ENCODE measurements around the gene SLC9A9.

SLC9A9 gene

DNA sequence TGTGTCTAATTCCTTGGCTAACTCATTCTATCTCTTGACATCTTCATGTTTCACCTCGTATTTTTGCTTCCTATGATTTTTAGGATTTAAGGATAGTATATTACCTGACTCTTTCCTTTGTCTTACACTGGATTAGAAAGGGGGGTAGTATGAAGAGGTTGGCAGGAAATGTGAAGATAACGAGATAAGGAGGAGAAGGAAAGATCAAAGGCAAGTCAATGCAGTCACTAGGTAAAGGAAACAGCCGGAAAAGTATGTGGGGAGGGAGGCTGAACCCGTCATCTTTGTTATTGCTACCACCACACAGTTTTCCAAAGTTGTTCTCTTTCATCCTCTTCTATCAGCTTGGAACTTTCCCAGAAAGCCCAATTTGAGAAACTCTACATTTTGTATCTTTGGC is 90.6 kb downstream of the SLC9A9 start:
- no peak for DNase-seq (ENCODE audit: low read depth, low spot score)

DNA sequence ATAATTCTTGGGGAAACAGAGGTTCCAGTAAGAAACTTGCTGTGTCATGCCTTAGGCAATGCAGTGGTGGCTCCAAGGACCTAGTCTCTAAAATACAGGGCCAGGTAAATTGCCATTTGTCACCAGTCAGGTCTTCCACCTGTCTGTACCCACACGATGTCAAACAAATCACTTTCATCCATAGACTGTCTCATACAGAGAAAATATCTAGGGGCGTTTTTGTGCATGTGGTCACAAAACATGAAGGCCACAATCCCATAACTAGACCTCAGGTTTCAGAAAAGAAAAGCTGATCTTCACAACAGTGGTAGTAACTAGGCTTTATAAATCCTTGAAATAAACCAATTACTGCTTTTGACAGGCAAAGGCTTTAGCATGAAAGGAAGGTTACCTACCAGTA is 92.3 kb downstream of the SLC9A9 start:
- no peak for DNase-seq (ENCODE audit: low read depth, low spot score)

DNA sequence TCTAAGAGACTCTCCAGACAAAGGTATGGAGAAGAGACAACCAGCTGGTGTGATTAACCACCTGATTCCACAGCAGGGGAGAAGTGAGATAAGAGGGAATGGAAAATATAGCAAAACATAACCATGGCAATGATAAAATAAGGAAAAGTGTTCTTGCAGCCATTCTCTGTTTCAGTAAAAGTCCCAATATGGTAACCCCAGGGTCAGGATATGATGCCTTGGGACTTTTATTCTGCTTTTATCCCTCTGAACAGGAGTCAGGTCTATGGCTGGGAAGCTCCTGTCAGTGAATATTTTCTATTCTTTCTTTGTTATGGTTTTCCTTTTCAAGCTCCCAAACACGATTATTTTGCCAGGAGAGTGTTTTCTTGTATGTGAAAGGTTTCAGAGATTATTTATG is 94.2 kb downstream of the SLC9A9 start:
- no peak for DNase-seq (ENCODE audit: low read depth, low spot score)

DNA sequence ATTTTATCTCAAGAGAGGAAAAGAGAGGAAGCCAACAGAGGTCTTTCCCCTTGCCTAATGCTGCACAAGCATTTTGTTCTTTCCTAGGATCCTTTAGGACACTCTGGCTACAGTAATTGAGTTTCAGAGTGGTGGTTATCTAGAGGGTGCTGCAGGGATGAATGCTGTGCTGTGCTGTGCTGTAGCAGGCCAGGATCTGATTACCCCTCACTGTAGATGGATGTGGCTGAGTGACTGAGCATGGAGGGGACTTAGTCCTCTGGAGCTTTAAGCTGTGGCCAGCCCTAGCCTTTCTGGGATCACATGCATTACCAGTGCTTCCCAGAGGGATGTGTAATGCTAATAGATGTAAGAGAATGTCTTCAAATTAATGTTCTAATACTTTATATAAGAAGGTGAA is 94.8 kb downstream of the SLC9A9 start:
- no peak for DNase-seq (ENCODE audit: low read depth, low spot score)

DNA sequence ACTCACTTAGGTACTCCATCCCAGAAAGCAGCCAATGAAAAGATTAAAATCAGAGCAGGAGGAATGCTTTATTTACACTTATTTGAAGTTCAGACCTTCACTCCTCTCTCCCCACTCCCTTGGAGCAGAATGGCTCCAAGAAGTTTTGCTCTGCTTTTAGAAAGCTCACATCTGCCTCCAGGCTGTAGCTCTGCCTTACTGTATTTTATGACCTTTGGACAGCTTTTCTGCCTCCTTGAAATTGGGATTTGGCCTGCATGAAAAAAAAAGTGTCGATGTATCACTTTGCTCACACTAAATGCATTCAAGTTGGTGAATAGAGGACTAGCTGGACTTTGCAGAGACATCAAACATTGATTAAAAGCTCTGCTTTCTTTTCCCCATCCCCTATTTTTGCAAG is 95.3 kb downstream of the SLC9A9 start:
- no peak for DNase-seq (ENCODE audit: low read depth, low spot score)

DNA sequence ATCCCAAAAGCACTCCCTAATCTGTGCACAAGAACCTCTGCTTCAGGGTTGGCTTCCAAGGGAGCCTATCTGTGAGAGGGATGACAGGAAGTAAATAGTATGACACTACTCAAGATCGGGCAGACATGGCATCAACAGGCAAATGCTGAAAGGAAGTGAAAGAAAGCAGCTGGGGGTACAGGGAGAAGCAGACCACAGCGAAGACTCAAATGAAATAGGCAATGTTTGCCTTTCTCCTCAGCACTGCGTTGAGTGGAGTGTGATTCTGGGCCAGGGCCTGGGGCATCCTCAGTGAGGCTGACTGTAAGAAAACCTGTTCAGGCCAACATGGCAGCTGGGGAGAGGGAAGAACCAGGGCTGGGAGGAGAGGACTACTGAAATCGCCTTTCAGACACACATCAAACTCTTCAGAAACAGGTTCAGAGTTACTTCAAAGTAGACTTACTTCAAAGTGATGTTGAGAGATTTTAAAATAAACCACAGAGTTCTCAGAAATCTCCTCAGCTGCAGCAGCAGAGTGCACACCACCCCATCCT is 96.6 kb downstream of the SLC9A9 start:
- DNase-seq (ENCODE audit: low read depth, low spot score): no peak

DNA sequence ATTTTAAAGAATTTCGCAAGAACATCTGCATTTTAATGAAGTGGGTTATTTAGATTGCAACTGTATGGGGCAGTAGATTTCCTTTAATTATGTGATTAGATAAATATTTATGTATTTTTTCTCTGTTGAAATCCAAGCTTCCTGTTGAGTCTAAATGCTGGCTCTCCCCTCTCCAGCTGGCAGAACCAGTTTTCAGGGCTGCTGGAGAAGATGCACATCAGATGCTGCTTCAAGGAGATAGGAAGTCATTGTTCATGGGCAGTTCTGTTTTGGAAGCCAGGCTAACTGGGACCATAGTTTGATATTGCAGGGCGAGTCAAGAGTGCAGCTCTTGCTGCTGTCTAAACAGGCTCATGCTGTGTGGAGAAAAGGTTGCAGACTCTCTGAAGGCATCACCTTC is 97.4 kb downstream of the SLC9A9 start:
- DNase-seq (ENCODE audit: low read depth, low spot score): no peak

DNA sequence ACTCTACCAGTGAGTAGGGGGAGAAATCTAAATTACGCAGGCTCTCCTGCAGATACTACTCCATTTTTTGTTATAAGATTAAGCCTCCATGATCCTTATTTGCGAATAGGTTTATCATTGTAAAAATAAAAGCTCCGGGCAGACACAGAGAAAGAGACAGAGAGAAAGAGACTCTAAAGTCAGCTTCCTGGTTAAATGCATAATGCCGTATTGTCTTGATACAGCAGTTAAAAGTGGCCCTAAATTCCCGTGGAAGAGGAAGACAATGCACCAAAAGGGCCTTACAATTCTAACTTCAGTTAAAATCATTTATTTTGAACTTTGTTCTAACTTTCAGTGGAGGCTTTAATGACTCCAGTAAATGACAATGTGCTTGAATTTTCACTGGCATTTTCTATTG is 98.3 kb downstream of the SLC9A9 start:
- no peak for DNase-seq (ENCODE audit: low read depth, low spot score)

DNA sequence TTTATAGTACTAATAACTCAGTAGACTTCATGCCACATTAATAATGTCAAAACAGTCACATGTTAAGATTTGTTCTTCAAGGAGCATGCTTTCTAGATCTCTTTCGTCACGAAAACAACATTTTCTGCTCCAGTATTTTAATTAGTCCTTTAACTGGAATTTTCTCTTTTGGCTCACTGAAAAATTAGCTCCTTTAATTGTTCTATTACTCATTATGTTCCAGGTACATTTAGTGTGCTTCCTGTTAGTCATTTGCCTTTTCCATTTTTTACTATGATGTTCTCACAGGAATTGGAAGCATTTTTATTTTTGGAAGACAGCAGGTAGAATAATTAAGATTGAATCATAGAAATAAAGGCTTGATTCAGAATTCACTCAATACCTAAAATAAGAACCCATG is 111.2 kb downstream of the SLC9A9 start:
- DNase-seq (ENCODE audit: low read depth, low spot score): no peak

DNA sequence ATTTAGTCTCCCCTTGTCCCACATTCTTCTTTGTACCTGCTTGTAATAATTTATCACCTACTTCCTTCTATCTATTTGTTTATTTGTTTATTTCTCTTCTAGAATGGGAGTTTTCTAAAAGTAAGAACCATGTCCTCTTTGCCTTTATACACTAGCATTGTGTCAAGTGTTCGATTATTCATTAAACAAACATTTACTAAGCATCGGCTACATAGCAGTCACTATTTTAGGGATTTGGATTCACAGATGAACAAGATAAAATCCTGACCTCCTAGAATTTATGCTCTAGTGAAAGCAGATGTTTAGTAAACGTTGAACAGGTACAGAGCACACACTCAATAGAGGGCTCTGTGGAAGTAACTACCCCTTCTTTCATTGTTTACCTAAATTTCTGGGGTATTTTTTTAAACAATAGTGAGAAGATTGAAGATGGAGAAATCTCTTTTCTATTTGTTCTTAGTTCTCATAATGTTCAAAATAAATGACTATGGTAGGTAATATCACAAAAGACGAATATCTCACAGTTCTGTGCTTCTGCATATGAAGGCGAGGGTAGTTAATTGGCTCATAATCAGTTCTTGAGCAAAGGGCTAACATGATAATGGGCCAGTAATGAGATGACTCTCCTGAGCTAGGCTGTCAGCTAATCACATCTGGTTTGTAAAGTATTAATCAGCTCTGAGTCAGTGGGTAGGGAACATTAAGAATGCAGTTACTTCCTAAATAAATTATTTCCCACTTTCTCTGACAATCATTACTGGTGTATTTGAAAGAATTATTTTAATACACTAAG is 111.9 kb downstream of the SLC9A9 start:
- DNase-seq (ENCODE audit: low read depth, low spot score): no peak

DNA sequence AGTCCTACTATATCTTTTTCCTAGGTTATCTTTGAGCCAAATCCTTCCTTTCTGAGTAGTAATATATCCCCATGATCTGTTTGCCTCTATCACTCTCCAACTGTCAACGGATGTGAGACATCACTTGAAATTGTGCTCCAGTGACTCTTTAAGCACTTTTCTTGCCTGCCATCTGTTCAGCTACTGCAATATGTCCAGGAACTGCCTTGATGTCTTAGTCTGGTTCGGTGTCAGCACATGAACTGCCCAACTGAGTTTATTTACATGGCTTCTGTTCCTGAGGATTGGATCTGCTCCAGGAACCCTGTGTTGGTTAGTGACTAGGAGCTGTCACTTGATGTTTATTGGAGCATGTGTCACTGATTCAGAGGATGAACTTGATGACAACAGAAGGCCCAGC is 116.5 kb downstream of the SLC9A9 start:
- DNase-seq (ENCODE audit: low read depth, low spot score): no peak

DNA sequence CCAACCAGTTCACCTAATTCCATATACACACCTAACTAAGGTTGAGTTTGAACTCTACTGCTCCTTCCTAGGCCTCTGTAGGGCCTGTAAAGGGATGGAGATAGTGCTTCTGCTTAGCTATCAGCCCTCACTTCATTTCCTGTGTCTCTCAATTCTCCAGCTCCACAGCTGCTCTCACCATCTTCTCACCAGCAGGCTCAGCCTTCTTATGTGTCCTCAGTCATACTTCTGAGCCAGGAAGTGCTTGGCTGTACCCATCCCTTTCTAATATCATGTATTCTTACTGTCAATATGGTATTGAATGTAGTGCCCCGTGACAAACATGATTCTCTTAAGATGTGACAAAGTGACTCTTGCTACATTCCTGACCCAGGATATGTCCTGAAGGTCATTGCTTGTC is 116.9 kb downstream of the SLC9A9 start:
- DNase-seq (ENCODE audit: low read depth, low spot score): no peak

DNA sequence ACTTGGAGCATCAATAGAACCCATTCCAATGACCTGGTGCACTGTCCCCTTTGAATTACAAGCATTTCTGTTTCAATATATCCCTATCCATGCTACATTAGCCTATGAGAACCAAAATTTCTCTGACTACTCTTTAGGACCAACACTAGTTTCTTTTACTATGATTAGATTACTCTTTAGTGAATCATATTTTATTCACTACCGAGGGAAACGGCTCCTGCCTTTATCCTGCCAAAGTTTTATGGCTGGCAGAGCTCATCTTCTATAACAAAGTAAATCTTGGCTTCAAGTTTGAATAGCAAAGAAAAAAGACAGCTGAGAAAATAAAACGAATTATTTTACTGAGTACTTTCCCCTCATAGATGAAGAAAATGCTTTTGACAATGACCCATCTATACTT is 120.9 kb downstream of the SLC9A9 start:
- DNase-seq (ENCODE audit: low read depth, low spot score): no peak

DNA sequence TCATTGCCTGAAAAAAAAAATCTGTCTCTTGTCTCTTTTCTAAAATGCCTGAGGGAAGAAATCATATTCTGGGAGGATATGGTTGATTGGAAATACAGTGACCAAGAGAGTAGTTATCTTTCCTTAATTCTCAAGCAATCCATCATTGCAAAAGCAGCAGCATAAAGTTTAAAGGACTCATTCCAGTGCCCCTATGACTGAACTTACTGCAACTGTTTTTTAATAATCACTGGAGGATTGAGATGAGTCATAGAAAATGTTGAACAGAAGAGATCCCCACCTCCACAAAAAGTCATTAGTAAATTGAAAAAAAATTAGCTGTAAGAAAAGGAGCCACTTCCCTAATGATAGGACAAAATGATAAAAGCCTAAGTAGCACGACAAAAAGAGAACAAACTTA is 121.5 kb downstream of the SLC9A9 start:
- no peak for DNase-seq (ENCODE audit: low read depth, low spot score)

DNA sequence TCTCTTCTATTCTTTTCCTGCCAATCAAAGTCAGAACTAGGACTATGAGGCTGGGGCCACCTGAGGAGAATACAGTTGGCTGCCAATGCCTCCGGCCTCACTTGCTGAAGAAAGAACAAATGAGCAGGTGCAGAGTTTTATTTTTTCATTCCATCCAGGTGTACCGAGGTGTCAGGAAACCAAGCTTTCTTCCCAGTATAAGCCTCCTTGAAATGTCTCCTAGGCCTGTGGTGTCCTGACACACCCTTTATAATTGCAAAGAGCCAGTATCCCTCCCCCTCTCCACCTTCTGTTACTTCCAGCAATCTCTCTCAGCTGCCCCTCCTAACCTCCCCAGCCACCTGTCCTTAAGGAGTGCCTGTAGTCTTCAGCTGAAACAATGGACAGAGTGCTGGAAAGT is 127.9 kb downstream of the SLC9A9 start:
- DNase-seq (ENCODE audit: low read depth, low spot score): no peak

DNA sequence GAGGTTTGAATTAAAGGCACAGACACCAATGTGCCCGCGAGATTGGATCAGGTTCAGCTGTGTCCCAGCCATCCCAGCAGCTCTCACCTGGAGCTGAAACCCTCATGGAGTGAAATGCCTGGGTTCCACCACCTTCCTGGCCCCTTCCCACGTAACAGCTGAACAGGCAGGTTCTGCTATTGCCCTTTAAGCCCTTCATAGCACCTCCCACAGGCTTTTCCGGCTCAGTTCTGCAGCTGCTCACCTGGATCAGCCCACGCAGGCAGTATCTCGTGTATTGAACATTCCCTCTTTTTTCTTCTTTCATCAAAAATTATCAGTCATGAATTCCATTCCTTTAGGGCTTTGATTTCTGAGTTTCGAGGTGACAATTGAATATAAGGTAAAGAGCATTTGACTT is 129.8 kb downstream of the SLC9A9 start:
- DNase-seq (ENCODE audit: low read depth, low spot score): no peak

DNA sequence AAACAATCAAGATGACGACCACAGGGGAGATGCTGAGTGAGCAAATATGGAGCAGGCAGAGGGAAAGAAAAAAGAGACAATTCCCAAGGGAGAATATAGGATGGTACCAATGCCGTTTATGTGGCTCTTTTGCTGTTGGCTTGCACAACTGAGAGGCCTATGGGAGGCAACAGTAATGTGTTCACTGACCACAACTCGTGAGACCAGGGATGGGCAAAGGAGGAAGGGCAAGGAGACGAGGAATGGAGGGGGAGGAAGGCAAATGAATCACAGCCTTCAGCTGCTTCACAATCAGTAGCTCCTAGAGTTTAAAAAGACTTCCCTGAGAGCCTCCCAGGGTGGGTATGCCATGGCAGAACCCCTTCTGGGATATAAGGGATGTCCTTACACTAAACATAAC is 131.5 kb downstream of the SLC9A9 start:
- no peak for DNase-seq (ENCODE audit: low read depth, low spot score)

DNA sequence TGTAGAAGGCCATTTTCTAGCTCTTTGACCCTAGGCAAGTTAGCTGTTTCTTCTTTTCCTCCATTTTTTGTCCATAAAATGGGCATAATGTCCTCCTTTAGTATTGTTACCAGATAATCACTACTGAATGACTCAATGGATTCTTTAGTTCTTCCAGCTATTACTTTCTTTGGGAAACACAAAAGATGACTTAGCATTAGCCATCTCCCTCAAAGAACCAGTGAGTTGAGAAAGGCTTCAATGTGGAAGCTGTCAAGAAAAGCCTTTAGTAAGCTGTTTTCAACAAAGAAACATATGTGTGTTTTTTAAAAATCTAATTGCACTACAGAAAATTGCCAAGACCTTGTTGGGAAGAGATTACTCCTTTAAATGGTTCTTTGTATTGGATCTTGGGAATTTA is 135.7 kb downstream of the SLC9A9 start:
- DNase-seq (ENCODE audit: low read depth, low spot score): no peak

DNA sequence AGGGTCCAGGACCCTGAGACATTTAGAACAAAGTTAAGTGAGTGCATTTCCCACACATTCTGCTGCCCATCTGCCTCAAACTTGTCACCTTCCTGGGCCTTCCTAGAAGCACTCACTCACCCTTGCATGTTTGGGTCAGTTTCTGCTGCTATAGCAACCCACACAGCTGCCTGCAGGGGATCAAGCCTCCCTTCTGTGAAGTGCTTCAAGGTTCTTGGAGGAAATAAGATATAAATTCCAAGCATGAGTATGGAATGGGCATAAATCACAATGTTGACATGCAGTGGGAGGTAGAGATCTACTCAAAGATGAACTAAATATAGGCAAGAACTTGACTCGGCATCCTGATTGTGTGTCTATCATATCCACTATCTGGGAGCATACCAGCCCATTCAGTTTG is 140.4 kb downstream of the SLC9A9 start:
- DNase-seq (ENCODE audit: low read depth, low spot score): no peak

DNA sequence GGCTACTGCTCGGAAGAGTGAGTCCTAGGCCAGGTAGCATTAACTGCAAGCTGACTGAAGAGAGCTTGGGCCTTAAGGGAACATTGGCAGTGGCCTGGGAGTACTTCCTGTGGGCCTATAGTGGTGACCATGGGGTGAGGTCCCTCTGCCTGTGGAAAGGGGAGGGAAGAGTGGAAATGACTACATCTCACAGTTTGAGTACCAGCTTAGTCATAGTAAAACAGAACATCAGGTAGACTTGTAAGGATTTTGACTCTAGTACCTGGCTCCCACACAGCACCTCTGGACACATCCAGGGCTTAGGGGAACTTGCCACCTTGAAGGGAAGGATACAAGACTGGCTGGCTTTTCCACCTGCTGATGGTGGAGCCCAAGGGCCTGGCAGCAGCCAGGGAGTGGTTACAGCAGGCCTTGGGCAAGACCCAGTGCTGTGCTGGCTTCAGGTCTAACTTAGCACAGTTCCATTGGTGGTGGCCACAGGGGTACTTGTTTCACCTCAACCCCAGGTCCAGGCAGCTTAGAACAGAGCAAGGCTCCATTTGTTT is 147.8 kb downstream of the SLC9A9 start:
- DNase-seq (ENCODE audit: low read depth, low spot score): no peak

DNA sequence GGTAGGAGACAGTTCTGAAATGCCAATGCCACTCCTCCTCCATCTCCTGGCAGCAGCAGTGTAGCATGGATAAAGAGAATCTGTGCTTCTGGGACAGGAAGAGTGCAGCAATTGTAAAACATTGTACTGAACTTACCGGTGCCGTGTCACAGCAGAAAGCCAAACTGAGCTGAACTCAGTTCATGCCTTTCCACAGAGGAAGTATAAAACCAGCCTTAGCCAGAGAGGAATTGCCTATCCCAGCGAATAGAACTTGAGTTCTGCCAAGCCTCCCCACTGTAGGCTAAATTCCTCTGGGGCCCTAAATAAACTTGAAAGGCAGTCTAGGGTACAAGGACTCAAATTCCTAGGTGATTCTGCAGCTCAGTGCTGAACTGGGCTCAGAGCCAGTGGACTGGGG is 148.8 kb downstream of the SLC9A9 start:
- no peak for DNase-seq (ENCODE audit: low read depth, low spot score)

DNA sequence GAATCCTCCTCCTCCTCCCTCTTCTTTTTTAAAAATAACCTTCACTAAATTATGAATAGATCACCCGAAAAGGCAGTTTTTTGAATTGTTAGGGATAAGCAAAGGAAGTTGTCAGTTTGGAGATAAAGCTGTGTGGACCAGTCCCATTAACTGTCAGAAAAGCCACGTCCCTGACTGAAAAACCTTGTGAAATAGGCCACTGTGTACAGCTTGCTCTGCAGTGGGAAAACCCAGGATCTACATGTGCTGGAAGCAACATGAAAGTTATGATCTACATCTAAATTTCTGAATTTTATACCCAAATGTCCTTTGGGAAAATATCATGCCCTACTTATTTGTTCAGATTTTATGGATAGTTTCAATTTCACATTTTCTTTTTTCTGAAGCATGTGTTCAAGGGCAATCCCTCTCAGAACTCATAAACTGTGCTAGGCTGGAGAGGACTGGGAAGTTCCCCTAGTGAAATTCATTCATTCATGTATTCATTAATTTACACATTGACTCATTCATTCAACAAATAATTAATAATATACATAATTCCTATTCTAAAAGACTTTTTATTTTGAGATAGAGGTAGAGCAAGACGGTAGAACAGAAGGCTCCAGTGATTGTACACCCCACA is 149.5 kb downstream of the SLC9A9 start:
- no peak for DNase-seq (ENCODE audit: low read depth, low spot score)

DNA sequence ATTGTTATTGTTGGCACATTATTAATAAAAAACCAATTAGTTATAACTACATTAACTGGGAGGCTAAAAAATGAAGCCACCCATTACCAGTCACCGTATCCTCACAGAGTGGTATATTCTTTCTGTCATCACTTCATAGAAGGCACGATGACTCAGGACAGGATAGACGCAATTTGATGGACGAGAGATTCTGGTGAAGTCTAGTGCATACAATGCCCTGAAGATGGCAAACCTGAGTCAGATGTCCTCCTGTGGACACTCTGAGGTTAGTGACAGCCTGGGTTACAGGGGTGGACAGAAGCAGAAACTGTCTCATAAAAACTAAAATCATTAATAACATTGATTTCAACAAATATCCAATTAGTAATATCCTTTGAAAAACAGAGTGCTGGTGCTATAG is 150.3 kb downstream of the SLC9A9 start:
- no peak for DNase-seq (ENCODE audit: low read depth, low spot score)

Data from brain pericyte (primary cell).